Natural killer cell treated with Interleukin-12 subunit alpha and Interleukin-12 subunit beta and Interleukin-15 and Interleukin-18, amount 100 ng/mL, for 72 hours (primary cell): ENCODE data around the gene CMPK2. TPM values are rescaled to one million over a fixed set of nuclear protein-coding genes. Genes with fewer than 3 reads are reported as not detected.

Experiments
- ATAC-seq, 2 donors: fragments of 150-1000 bp; cut with Tn5 transposase in 1 of 2; sonication (Bioruptor Pico), chemical (Tn5 transposase) in 1 of 2; 2 replicates each; pipeline ENCODE4 v1.10.0; 2021
- DNase-seq: peaks from one replicate; pipeline ENCODE4 v3.0.0; 2022; ENCODE audit warnings: low spot score
- H3K27ac Mint-ChIP-seq, 2 donors: 1 replicate in 1 of 2; 2 replicates in 1 of 2; pipeline ENCODE4 v1.8.0; 2022; ENCODE audit warnings: mixed read lengths in 2 of 2, mild to moderate bottlenecking in 1 of 2, moderate library complexity in 1 of 2
- H3K27me3 Mint-ChIP-seq, 2 donors: 1 replicate in 1 of 2; 2 replicates in 1 of 2; pipeline ENCODE4 v1.8.0; 2022; ENCODE audit warnings: mixed read lengths in 2 of 2
- H3K36me3 Mint-ChIP-seq: one replicate; pipeline ENCODE4 v1.8.0; 2022; ENCODE audit warnings: mixed read lengths
- H3K4me1 Mint-ChIP-seq, 2 donors: 1 replicate in 1 of 2; 2 replicates in 1 of 2; pipeline ENCODE4 v1.8.0; 2022; ENCODE audit warnings: low read depth in 2 of 2, mixed read lengths in 2 of 2, mild to moderate bottlenecking in 1 of 2
- H3K4me3 Mint-ChIP-seq: one replicate; pipeline ENCODE4 v1.8.0; 2022; ENCODE audit warnings: mixed read lengths
- H3K9me3 Mint-ChIP-seq: 2 replicates; pipeline ENCODE4 v1.8.0; 2022; ENCODE audit warnings: mixed read lengths
- total RNA-seq, 2 donors: library from RNA; stranded (reverse); gene quantifications; one replicate each; pipeline ENCODE4 v1.2.3, GENCODE V29; 2022

Gene CMPK2
- total RNA-seq, 2 donors from 2014 or later, result 5.7 to 6.4 TPM

DNA sequence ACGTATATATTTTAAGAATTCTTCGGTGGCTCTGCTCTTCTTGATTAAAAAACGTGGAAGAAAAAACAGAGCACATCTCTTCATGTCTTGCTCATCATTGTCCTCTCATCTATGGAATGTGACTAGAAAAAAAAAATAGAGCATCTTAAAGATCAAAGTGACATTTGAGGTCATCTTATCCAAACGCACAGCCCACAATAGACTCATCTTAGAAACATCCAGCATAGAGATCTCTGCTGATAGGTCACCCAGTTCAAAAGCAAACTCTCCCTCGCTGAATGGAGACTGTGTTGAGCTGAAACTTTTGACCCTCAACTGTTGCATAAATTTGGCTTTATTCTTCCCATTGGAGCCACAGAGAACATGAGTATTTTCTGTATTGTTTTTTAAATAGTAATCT lies 65.2 kb downstream of the CMPK2 start:
- ATAC-seq (no peak), DNase-seq (no peak)
- Mint-ChIP-seq H3K27ac (no peak overlapping the region), H3K9me3 (no peaks in the 10 kb centered on the region), H3K36me3 (no peaks in the 10 kb centered on the region), H3K27me3 (peaks cover 21 to 51% of the 10 kb centered on the region in 2 donors), H3K4me3 (no peak overlapping the region), H3K4me1 (no peaks in the 10 kb centered on the region)

Other genes with a start within 250 kb of the CMPK2 start
- 1 to 10 TPM; 2.2 to 6.8 TPM for gene RSAD2, start 11.9 kb upstream of the CMPK2 start, total RNA-seq
- 10 to 100 TPM; 17.2 to 66.1 TPM for gene RNF144A, start 51.5 kb upstream of the CMPK2 start, total RNA-seq